ENCODE results near the gene LHFPL3.

DNA sequence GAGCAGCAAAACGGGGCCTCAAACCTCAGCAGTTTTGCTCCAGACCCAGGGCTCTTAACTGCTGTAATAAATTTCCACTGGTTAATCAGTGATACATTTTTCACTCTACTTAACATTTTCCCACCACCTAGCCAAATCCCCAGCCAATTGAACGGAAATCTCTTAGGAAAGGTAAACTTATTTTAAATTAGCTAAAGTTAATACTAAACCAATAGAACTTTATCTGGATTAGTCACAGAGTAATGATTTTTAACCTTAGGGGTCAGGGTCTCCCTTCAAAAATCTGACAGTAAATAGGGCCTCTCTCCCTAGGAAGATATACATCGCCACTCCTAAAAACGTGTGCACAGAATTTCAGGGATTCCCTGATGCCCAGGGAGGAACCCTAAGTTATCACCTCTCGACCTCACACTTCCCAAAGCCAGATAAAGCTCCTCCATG, 598.2 kb downstream of the LHFPL3 start:
- TF ChIP-seq, protein P1, sequence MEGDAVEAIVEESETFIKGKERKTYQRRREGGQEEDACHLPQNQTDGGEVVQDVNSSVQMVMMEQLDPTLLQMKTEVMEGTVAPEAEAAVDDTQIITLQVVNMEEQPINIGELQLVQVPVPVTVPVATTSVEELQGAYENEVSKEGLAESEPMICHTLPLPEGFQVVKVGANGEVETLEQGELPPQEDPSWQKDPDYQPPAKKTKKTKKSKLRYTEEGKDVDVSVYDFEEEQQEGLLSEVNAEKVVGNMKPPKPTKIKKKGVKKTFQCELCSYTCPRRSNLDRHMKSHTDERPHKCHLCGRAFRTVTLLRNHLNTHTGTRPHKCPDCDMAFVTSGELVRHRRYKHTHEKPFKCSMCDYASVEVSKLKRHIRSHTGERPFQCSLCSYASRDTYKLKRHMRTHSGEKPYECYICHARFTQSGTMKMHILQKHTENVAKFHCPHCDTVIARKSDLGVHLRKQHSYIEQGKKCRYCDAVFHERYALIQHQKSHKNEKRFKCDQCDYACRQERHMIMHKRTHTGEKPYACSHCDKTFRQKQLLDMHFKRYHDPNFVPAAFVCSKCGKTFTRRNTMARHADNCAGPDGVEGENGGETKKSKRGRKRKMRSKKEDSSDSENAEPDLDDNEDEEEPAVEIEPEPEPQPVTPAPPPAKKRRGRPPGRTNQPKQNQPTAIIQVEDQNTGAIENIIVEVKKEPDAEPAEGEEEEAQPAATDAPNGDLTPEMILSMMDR (IDR thresholded peaks at IDR 0.05; ENCODE audit: poor library complexity, severe bottlenecking) = no peak
- no peak for TF ChIP-seq POLR2AphosphoS5 (IDR thresholded peaks at IDR 0.05)
